ENCODE data around the gene CAMTA1.

The CAMTA1 gene

DNA sequence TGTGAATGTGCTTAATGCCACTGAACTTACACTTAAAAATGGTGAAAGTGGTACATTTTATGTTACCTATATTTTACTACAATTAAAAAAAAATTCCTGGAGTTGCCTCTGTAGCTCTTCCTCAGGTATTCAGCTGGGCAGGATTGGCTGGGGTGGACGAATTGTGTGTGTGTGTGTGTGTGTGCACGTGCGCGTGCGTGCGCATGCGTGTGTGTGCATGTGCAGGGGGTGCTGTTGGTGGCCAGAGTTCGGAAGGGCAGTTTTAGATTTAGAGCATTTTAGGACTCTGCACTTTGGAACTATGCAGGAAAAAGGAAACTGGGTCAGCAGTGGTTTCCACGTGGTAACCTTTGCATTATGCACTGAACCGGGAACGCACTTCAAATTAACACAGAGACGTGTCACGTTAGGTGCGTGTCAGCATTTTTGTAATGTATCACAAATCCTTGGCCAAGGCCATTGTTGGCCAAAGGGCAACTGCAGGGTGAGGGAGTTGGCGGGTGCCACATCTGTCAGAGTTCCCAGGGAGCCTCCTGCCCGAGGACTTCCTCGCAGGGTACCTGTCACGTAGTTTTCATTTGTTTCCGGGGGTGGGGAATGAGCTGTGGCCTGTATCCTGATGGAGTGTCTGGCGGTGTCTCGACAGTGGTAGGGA is 312.8 kb downstream of the CAMTA1 start:
- DNase-seq: no peak

DNA sequence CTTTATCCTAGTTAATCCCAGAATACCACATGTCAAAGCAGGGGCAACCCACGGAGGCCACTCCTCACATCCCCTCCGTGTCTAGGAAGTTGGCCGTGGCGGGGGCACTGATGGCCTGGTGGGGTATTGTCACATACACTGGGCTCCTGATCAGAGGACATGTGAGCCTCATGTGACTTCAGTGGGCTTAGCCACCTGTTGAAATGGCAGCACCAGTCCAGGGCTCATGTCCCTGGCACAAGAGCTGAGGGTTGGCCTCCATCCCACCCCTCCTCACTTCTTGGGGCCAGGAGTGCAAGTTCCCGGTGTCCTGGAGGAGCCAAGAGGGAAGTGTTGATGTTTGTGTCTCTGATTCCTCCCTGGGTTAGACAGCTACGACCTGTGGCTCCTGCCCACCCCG is 313.4 kb downstream of the CAMTA1 start:
- no peak for DNase-seq

DNA sequence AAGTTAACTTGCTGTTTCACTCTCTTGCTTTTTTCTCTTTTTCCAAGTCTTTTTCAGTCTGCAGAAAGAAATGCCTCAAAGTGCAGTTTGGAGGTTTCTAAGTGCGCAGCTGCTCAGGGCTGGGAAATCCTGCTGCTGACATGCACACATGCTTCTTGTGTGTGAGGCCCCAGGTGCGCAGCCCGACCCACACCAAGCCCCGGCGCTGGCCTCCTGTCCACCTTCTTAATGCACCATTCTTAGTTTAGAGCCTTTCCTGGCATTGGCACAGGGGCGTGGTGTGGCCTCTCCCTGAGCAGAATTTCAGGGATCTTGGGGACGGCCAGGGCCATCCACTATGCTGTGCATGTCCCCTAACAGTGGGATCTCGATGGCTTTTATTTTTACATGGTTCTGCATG is 315.2 kb downstream of the CAMTA1 start:
- no peak for DNase-seq

GRCh38 chr1:7101187-7101586 is 315.9 kb downstream of the CAMTA1 start:
- no peak for DNase-seq

GRCh38 chr1:7103361-7103782 is 318.1 kb downstream of the CAMTA1 start:
- DNase-seq: no peak

DNA sequence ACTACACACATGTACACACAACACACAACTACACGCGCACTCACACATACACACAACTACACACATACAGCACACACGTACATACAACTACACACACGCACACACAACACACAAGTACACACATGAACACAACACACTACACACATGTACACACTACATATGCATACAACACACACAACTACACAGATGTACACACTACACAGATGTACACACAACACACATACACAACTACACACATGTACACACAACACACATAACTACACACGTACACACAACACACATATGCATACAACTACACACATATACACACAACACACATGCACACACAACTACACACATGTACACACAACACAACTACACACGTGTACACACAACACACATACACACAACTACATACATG is 318.6 kb downstream of the CAMTA1 start:
- no peak for DNase-seq

DNA sequence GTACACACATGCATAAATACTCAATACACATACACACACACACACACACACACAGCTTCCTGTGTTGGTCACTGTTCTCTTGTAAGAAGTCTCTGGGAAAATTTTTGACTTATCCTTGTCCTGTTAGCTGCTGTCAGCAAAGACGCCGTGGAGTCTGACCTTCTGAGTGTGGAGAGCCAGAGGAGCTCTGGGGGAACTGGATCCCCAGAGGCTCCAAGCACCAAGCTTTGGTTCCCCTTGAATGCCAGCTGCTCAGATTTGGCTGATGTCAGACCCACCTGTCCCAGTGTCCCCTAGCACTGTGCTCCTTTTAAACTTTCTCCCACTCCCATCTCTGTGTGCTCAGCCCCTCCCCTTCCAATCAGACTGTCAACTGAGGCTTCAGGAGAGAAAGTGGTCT is 319.1 kb downstream of the CAMTA1 start:
- no peak for DNase-seq

GRCh38 chr1:7105269-7105668 is 320.0 kb downstream of the CAMTA1 start:
- DNase-seq: no peak

DNA sequence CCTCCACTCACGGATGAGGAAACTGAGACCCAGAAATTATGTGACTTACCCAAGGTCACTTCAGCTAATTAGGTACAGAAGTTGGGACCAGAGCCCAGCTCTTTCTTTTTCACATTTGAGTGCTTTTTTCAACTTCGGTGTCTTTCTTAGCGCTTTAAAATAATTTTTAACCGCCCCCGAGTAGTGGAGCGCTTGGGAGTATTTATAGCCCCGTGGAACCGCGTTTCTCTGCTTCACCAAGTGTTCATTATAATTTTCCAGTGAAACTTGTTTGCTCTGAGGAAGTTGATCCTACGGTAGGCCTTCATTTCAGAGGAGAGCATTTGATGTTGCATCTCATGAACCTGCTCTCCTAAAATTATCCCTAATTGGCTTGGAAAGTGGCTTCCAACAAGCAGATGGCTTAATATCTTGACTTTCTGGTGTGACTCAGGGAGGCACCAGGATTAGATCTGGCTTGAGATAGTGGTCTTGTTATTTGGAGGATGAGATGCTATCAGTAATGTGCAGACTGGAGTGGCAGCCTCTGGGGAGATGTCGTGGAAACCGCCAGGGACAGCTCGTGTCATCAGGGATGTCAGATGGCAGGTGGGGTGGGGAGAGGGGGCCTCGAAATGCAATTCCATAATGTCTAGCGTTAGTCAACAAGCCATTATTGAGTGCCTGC is 321.3 kb downstream of the CAMTA1 start:
- no peak for DNase-seq

DNA sequence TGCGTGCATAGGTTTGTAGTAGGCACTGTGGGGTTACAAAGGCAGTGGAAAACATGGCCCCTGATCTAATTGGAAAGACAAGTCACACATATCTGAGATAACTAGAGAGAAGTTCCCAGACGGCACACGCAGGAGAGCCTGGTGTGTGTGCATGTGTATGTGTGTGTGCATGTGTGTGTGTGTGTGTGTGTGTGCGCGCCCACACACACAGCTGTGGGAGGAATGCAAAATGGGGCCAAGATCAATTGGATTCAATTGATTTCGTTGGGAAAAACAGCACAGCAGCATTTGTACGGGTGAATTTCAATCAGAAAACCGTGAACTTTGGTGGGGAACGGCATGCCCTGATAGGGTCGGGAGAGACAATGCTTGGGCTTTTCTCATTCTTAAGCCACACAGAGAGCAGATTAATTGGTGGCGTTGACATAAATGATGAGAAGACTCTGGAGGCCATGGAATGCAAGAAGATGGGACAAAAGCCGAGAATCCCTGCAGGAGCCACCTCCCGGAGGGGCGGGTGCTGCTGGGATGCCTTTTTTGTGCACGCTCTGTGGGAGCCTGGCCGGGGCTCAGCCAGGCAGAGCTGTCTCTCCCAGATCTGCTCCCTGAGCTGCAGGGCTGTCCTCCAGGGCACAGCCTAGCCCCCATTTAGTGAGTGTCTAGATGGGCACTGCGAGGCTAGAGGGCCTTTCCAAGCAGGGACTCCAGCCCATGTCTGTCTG is 322.0 kb downstream of the CAMTA1 start:
- DNase-seq: no peak

DNA sequence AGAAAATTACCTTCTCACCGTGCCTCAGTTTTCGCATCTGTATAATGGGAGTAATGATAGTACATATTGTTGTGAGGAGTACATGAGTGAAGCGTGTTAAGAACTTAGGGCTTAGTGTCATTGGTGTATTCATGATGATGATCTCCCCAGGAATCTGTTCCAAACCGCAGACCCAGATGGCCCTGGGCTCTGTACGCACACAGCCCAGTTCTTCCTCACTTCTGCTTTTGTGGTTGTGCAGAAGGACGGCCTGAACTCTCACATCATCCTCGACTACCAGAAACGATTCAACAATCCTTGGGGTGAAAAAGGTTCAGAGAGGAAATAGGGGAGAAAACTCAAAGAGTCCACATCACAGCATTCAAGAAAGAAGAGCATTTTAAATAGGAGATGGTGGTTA is 323.0 kb downstream of the CAMTA1 start:
- no peak for DNase-seq

GRCh38 chr1:7109901-7110300 is 324.6 kb downstream of the CAMTA1 start:
- DNase-seq: no peak

- DNase-seq: no peak
Observed at GRCh38 chr1:7110321-7110720, 325.1 kb downstream of the CAMTA1 start.

DNA sequence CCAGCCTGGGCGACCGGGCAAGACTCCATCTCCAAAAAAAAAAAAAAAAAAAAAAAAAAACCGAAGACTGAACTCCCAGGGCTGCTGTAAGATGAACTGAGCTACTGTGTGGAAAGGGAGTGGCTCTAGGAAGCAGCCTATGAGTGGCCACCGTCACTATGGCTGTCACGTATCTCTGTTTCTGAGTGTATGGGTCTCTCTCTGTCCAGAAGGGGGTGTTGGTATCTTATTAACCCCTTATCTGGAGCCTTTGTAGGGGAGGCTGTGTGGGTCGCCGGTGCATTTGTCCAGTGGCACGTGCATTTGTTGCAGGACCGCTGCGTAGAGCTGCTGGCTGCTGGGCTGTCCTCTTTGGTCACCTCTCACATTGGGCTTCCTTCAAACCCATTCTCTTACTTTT is 326.6 kb downstream of the CAMTA1 start:
- no peak for DNase-seq

GRCh38 chr1:7113136-7113535 is 327.9 kb downstream of the CAMTA1 start:
- no peak for DNase-seq

DNA sequence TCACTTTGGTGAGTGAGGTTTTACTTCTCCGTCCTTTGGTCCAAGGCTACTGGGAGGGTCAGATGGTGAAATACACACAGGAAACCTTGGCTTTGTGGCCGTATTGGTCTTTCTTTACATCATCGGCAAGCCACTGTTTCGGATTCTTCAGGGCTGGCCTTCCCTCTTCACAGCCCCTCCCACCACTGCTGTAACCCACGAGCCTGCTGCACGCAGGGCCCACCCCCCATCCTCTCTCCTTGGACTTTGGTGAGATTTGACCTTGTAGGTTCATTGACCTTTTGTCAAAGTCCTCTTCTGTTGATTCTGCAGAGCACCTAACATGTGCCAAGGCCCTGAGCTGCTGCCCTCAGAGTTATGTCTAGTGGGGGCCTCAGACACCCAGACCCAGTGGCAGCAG is 328.6 kb downstream of the CAMTA1 start:
- DNase-seq: no peak

- DNase-seq: no peak
Observed at GRCh38 chr1:7116001-7116400, 330.7 kb downstream of the CAMTA1 start.

GRCh38 chr1:7117399-7118281 is 332.4 kb downstream of the CAMTA1 start:
- peak; percentile 37 for DNase-seq

- peak; percentile 8 for DNase-seq
Observed at GRCh38 chr1:7119156-7119555, 333.9 kb downstream of the CAMTA1 start.

DNA sequence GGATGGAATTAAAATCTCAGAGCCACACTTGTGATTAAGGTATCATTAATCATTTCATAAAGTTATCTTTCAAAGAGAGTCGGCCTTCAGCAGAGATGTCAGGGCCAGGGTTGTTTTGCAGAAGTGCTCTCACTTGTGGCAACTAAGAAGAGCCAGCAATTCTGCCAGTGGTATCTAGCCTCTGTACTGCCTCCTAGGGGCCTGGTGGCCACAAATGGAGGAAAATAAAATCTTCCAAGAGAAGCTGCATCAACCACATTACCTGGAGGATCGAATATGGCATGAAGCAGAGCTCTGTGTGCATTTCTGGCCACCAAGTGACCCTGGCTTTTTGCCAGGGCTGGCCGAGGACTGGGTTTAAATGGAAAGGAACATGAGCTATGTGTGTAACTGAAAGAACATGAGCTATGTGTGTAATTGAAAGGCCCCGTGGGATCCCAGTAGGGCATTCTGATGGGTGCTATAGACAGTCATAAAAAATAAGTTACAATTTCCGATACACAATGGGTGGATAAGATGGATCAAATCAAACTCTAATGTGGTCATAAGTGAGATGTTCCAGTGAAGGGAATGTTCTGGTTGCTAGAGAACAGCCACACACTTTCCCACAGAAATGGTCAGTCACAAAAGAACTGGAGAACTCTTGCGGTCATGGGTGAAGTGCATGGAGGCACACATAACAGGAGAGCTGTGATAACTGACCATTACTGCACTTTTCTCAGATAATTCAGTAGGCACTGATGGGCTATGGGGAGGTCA is 335.8 kb downstream of the CAMTA1 start:
- DNase-seq: no peak

DNA sequence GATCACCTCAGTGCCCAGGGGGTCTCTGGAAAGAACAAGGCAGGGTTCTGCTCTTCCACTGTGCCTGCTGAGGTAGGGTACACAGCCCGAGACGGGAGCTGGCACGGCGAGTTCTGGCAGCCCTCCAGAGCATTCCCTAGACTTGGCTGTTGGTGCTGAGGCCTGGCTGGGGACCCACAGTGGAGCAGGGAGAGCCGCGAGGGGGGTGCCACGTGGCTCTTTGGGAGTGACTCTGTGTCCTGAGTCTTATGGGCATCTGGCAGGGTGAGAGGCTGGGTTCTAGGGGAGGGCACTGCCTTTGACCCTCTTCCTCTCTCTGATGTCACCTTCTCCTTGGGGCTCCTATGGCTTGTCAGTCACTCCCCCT is 336.4 kb downstream of the CAMTA1 start:
- DNase-seq: no peak

DNA sequence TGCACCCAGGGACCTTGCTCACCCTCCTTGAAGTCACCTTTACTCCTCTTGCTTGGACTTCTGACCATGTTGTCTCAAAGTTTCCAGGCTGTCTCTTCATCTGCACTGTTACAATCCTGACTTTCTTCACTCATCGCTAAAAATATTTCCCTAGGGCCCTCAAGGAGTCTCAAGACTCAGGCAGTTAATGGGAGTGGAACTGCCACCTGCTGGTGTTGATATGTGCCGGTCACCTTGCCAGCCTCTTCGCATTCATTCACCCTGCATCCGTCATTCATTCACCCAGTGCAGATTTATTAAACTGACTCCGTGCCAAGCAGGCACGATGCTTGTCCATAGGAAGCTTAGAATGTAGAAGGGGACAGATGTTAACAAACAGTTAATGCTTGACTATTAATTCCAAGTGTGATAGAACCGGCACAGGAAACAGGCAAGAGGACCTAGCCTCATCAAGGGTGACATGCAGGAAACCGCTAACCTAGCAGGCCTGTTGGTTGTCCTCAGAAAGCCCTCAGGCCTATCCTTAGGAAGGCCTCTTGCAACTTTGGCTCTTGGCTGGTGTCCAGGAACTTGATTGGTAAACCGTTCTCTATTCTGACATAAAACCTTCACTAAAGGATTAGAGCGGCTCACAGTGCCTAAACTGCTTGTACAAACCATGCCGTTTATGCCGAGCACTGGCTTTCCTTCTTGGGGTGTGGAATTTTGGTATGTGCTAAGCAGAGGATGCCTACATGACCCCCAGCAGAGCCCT is 342.2 kb downstream of the CAMTA1 start:
- no peak for DNase-seq

Measured in NCI-H446 treated with DMSO at 0.1 percent for 48 hours (cell line).